GM20431 (cell line): ENCODE measurements around the gene LIG3.
"Not testable (repeated sequence)": the region's sequence is repeated elsewhere in the genome, so short reads cannot be mapped to it uniquely, and the experiment has no call there.

Experiments
- in situ Hi-C: fragments of 300-500 bp; cut with MseI, MboI; formaldehyde crosslinking; loops from one replicate; pipeline ENCODE4 v1.15.0; 2020; ENCODE audit warnings: low sequenced_read_pairs; ENCODE audit not compliant: unreplicated experiment

Gene LIG3

GRCh38 chr17:34980353-34980680 lies at the start of gene LIG3:
Gene LIG3 (plus strand): TSS chr17:34980512. CDS start chr17:34983006, 2,494 bp downstream.
- in situ Hi-C loops: no loop called here

GRCh38 chr17:34950780-34951179 lies 29.5 kb upstream of the LIG3 start:
- in situ Hi-C loops: not testable (repeated sequence)

- in situ Hi-C loops: no loop called here
Observed at GRCh38 chr17:34958438-34958837, 21.9 kb upstream of the LIG3 start.

- in situ Hi-C loops: no loop called here
Observed at GRCh38 chr17:34961093-34961911, 19.0 kb upstream of the LIG3 start, which contains the start of the genes CCT6B and ZNF830. Gene CCT6B (minus strand): TSS chr17:34961460. CDS start chr17:34961393, 67 bp downstream. Gene ZNF830 (plus strand): TSS chr17:34961540. CDS start chr17:34961567, 27 bp downstream.

GRCh38 chr17:34974179-34974578 lies 6.1 kb upstream of the LIG3 start:
- in situ Hi-C loops: no loop called here

- in situ Hi-C loops: no loop called here
Observed at GRCh38 chr17:34974794-34975785, 5.2 kb upstream of the LIG3 start.

- in situ Hi-C loops: no loop called here
Observed at GRCh38 chr17:34979153-34979552, 1.2 kb upstream of the LIG3 start.

- in situ Hi-C loops: no loop called here
Observed at GRCh38 chr17:34979650-34980352, 511 bp upstream of the LIG3 start.

- in situ Hi-C loops: no loop called here
Observed at GRCh38 chr17:34980681-34981537, 597 bp downstream of the LIG3 start.

GRCh38 chr17:34981538-34982241 lies 1.4 kb downstream of the LIG3 start:
- in situ Hi-C loops: no loop called here

- in situ Hi-C loops: no loop called here
Observed at GRCh38 chr17:34987232-34987631, 6.9 kb downstream of the LIG3 start.

GRCh38 chr17:34988644-34989043 lies 8.3 kb downstream of the LIG3 start:
- in situ Hi-C loops: no loop called here

- in situ Hi-C loops: no loop called here
Observed at GRCh38 chr17:34989473-34989872, 9.2 kb downstream of the LIG3 start.

GRCh38 chr17:34990921-34991365 lies 10.6 kb downstream of the LIG3 start:
- in situ Hi-C loops: no loop called here

- in situ Hi-C loops: no loop called here
Observed at GRCh38 chr17:34991606-34992005, 11.3 kb downstream of the LIG3 start.

GRCh38 chr17:34993031-34993430 lies 12.7 kb downstream of the LIG3 start:
- in situ Hi-C loops: no loop called here

GRCh38 chr17:34996422-34997285 lies 16.3 kb downstream of the LIG3 start:
- in situ Hi-C loops: loop anchor here (5.0 kb wide), 1 partner anchor 126 kb away; the partner anchor contains the start of gene FNDC8
